Stimulated activated CD8-positive, alpha-beta memory T cell treated with anti-CD3 and anti-CD28 coated beads, Interleukin-15, amount 100 ng/mL, for 48 hours (primary cell): ENCODE measurements around the gene CDV3.
"Not testable (repeated sequence)": the region's sequence is repeated elsewhere in the genome, so short reads cannot be mapped to it uniquely, and the experiment has no call there.

Source experiments
- DNase-seq, 2 donors: peaks; one replicate each; pipeline ENCODE4 v3.0.0-alpha.2; 2020; ENCODE audit warnings: low read depth in 2 of 2

CDV3 gene

GRCh38 chr3:133573629-133574194 is at the start of gene CDV3:
CDV3 (plus strand) TSS chr3:133573686; CDS start chr3:133574045, 359 bp downstream.
- DNase-seq = no peak

- DNase-seq = not testable (repeated sequence)
Measured at GRCh38 chr3:133523758-133524157, 49.7 kb upstream of the CDV3 start.

- DNase-seq = no peak
Measured at GRCh38 chr3:133525435-133525834, 48.1 kb upstream of the CDV3 start.

GRCh38 chr3:133527081-133527715 is 46.3 kb upstream of the CDV3 start:
- no peak for DNase-seq

GRCh38 chr3:133529809-133530208 is 43.7 kb upstream of the CDV3 start:
- no peak for DNase-seq

- DNase-seq = no peak
Measured at GRCh38 chr3:133531981-133532380, 41.5 kb upstream of the CDV3 start.

- no peak for DNase-seq
Measured at GRCh38 chr3:133532951-133533350, 40.5 kb upstream of the CDV3 start.

GRCh38 chr3:133535971-133536881 is 37.3 kb upstream of the CDV3 start:
- DNase-seq = no peak

GRCh38 chr3:133537131-133537530 is 36.4 kb upstream of the CDV3 start:
- DNase-seq = not testable (repeated sequence)

GRCh38 chr3:133538154-133538553 is 35.3 kb upstream of the CDV3 start:
- DNase-seq = no peak

GRCh38 chr3:133540896-133541674 is 32.4 kb upstream of the CDV3 start:
- no peak for DNase-seq

- no peak for DNase-seq
Measured at GRCh38 chr3:133542871-133543270, 30.6 kb upstream of the CDV3 start.

GRCh38 chr3:133544983-133545382 is 28.5 kb upstream of the CDV3 start:
- not testable (repeated sequence) for DNase-seq

GRCh38 chr3:133547432-133548041 is 25.9 kb upstream of the CDV3 start:
- DNase-seq = no peak

GRCh38 chr3:133548090-133548489 is 25.4 kb upstream of the CDV3 start:
- DNase-seq = no peak

GRCh38 chr3:133549565-133549964 is 23.9 kb upstream of the CDV3 start:
- DNase-seq = no peak

- DNase-seq = not testable (repeated sequence)
Measured at GRCh38 chr3:133551589-133551988, 21.9 kb upstream of the CDV3 start.

- no peak for DNase-seq
Measured at GRCh38 chr3:133561679-133562078, 11.8 kb upstream of the CDV3 start.

- no peak for DNase-seq
Measured at GRCh38 chr3:133562376-133562775, 11.1 kb upstream of the CDV3 start.

GRCh38 chr3:133563186-133563591 is 10.3 kb upstream of the CDV3 start:
- DNase-seq = no peak

GRCh38 chr3:133563816-133564215 is 9.7 kb upstream of the CDV3 start:
- DNase-seq = no peak
